HG03521 (cell line): Measurements from ENCODE around the gene WNT9B.

Experiments used
- ATAC-seq: cut with Tn5 transposase; IDR thresholded peaks from one replicate; pipeline ENCODE4 v1.9.1; 2021; ENCODE audit warnings: mild to moderate bottlenecking, moderate library complexity; ENCODE audit not compliant: unreplicated experiment

WNT9B gene

GRCh38 chr17:46879101-46879500 is 27.7 kb downstream of the WNT9B start:
- ATAC-seq, result no peak

DNA sequence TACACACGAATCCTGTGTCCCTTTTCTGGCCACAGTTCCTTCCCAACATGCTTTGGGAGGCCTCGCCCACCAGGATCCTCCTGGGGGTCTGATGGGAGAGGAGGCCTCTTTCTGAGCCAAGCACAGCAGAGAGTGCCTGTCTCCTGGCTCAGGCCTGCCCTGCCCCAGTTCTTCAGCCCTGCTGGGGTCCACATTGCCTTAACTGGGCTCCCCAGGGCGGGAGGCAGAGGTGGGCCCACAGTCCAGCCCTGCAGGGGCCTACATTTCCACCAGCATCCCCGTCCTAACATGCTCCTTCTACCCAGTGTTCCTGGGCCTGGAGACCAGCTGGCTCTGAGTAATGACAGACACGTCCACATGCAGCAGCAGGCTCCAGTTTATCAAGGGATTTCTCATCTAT is 29.6 kb downstream of the WNT9B start:
- ATAC-seq, result no peak

- no peak for ATAC-seq
These were observed 31.3 kb downstream of the WNT9B start for GRCh38 chr17:46882666-46883065.

GRCh38 chr17:46883871-46884520 is 32.6 kb downstream of the WNT9B start:
- ATAC-seq, result no peak

- ATAC-seq, result no peak
These were observed 33.2 kb downstream of the WNT9B start for GRCh38 chr17:46884552-46884951.

- ATAC-seq, result no peak
These were observed 34.3 kb downstream of the WNT9B start for GRCh38 chr17:46885415-46886309.

DNA sequence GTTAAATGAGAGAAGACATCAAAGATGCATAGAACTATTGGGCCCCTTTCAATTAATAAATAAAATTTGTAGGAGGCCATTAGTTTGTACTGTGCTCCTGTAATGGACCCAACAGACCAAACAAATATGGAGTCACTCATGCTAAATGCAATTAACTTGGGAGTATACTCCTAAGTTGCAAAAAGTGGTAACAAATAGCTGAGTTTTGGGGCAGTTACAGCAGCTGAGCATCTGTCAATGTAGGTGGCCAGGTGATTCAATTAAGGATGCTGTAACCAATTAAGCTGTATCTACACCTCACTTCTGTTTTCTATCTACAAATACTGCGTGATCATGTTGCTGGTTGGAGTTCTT is 34.9 kb downstream of the WNT9B start:
- no peak for ATAC-seq

GRCh38 chr17:46887717-46888116 is 36.3 kb downstream of the WNT9B start:
- ATAC-seq, result no peak

GRCh38 chr17:46888727-46889126 is 37.3 kb downstream of the WNT9B start:
- no peak for ATAC-seq

GRCh38 chr17:46889519-46889918 is 38.1 kb downstream of the WNT9B start:
- ATAC-seq, result no peak

- ATAC-seq, result no peak
These were observed 38.7 kb downstream of the WNT9B start for GRCh38 chr17:46889992-46890564.

DNA sequence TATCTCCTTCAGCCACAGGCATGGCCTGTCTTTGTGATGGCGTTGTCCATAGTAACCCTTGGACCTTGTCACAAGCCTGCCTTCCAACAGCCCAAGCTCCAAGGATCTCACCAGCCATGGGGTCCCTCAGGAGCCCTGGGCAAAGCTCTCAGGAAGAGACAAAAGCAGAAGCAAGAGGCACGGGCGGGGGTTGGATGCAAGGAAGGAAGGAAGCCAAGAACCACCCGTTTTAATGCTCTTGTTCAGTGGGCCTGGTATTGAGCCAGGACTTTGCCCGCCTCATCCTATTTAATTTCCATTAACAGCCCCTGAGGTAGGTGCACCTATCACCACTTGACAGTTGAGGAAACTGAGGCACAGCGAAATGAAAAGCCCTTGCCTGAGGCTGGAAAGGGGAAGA is 39.3 kb downstream of the WNT9B start:
- ATAC-seq, result no peak

GRCh38 chr17:46892192-46892703 is 40.9 kb downstream of the WNT9B start:
- ATAC-seq, result no peak

DNA sequence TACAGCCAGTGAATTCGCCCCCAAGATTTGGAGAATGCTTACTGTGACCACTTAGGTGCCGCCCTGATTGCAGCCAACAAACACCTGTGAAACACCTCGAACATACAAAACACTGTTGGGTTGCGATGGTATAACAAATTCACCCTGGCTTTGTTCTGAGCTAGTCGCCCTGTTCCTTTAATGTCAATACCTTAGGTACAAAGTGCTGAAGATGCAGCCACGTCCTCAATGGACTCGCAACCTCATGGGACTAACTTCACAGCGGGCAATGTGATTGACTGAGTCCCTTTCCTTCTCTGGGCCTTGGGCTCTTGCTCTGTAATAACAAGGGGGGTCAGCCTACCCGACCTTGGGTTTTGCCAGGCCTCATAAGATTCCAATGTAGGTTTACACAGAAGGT is 42.6 kb downstream of the WNT9B start:
- no peak for ATAC-seq

GRCh38 chr17:46894476-46895151 is 43.2 kb downstream of the WNT9B start:
- no peak for ATAC-seq

DNA sequence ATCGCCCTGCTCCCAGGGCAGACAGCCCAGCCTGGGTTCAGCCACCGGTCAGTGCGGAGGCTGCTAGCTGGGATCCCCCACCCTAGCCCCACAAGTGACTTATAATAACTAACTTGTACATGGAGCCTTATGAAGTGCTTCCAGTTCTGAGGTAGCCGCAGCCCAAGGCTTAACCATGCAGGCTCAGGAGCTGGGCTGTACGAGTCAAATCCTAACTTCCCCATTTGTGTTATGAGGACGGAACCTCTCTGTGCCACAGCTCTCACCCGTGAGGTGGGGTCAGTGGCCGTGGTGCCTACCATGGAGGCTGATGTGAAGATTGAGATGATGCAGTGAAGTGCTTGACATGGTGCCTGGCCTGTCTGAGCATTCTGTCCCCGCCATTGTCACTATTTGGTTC is 43.8 kb downstream of the WNT9B start:
- ATAC-seq, result no peak

- no peak for ATAC-seq
These were observed 45.6 kb downstream of the WNT9B start for GRCh38 chr17:46896991-46897390.

- ATAC-seq, result no peak
These were observed 47.0 kb downstream of the WNT9B start for GRCh38 chr17:46898364-46898763.

DNA sequence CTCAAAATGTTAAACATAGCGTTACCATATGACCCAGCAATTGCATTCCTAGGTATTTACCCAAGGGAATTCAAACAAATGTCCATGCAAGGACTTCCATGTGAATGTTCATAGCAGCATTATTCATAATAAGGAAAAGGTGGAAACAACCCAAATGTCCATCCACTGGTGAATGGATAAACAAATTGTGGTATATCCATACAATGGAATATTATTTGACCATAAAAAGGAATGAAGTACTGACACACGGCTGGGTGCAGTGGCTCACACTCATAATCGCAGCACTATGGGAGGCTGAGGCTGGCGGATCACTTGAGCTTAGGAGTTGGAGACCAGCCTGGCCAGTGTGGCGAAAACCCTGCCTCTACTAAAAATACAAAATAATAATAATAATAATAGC is 47.5 kb downstream of the WNT9B start:
- no peak for ATAC-seq

- no peak for ATAC-seq
These were observed 49.9 kb downstream of the WNT9B start for GRCh38 chr17:46901291-46901690.
